HG02943 (cell line): Measurements from ENCODE around the gene ZFAND6.

Experiments used
- ATAC-seq: cut with Tn5 transposase; IDR thresholded peaks from one replicate; pipeline ENCODE4 v1.9.1; 2021; ENCODE audit warnings: mild to moderate bottlenecking, low read depth, moderate library complexity; ENCODE audit not compliant: unreplicated experiment

ZFAND6 gene

GRCh38 chr15:80183886-80184285 is 124.4 kb downstream of the ZFAND6 start:
- no peak for ATAC-seq

- ATAC-seq, result no peak
Measured at GRCh38 chr15:80184554-80184953, 125.1 kb downstream of the ZFAND6 start.

- no peak for ATAC-seq
Measured at GRCh38 chr15:80185152-80185551, 125.7 kb downstream of the ZFAND6 start.

- ATAC-seq, result no peak
Measured at GRCh38 chr15:80186066-80186465, 126.6 kb downstream of the ZFAND6 start.

GRCh38 chr15:80186597-80186996 is 127.1 kb downstream of the ZFAND6 start:
- ATAC-seq, result no peak
